ENCODE data around the gene GMFB. TPM values are rescaled to one million over a fixed set of nuclear protein-coding genes. Genes with fewer than 3 reads are reported as not detected.
"Not testable (repeated sequence)": the region's sequence is repeated elsewhere in the genome, so short reads cannot be mapped to it uniquely, and the experiment has no call there.

GMFB gene
- total and polyA plus RNA-seq, 7 experiments from 2014 or later = 10.6 to 39.9 (median 34.1) TPM

- Histone ChIP-seq H3K27me3 (ENCODE audit: control insufficient read depth in 2 of 2, insufficient read depth in 2 of 2, low read length in 2 of 2) (no peaks in the 10 kb centered on the region), H3K36me3 (ENCODE audit: control insufficient read depth in 2 of 3, insufficient read depth in 3 of 3, low read length in 3 of 3) (no peaks in the 10 kb centered on the region), H3K27ac (ENCODE audit: low read depth, low read length) (peak overlapping the region; percentile 80), H3K9me3 (ENCODE audit: control insufficient read depth in 2 of 3, low read length in 3 of 3) (no peaks in the 10 kb centered on the region), H3K4me1 (ENCODE audit: control insufficient read depth in 2 of 2, insufficient read depth in 2 of 2, low read length in 2 of 2) (peaks cover 16 to 23% of the 10 kb centered on the region in 2 donors), H3K4me3 (ENCODE audit: low read length) (peak overlapping the region; percentile 73)
- H3K27me3 Mint-ChIP-seq = no peaks in the 10 kb centered on the region
- H3K27ac Mint-ChIP-seq = peak overlapping the region; percentile 74 to 95 (median 86)
- ATAC-seq = no peak
- intact Hi-C loops (cut with micrococcal nuclease) = loop anchor here (2.0 to 5.0 kb wide), 7 partner anchors 73 to 1679 kb away; partner anchors contain the start of genes DDHD1 (in 1 of the 2), KTN1 (in 1 of the 2), PELI2 (in 1 of the 2) and SAMD4A (in 1 of the 2)
- peaks cover 0 to 14% (median 7%) of the 10 kb centered on the region in 5 donors for H3K36me3 Mint-ChIP-seq
- POLR2A ChIA-PET = interaction anchor here (1.2 kb wide), 1 partner anchor 10 kb away, joined by 3 read pairs; no protein-coding TSS in a partner anchor
- no peak for DNase-seq
- peaks cover 28 to 65% (median 60%) of the 10 kb centered on the region in 7 donors for H3K4me1 Mint-ChIP-seq
- peaks cover 0 to 6% (median 0%) of the 10 kb centered on the region in 11 donors for H3K9me3 Mint-ChIP-seq
- H3K4me3 Mint-ChIP-seq = peak overlapping the region; percentile 82 to 97 (median 92)
- CTCF ChIA-PET = no interaction called here
Observed at GRCh38 chr14:54440037-54440436, 48.7 kb downstream of the GMFB start.

GRCh38 chr14:54438703-54439102, 50.1 kb downstream of the GMFB start:
- ATAC-seq (no peak), DNase-seq (no peak)
- intact Hi-C loops (cut with micrococcal nuclease) = no loop called here
- Mint-ChIP-seq H3K27me3 (no peaks in the 10 kb centered on the region), H3K27ac (no peak overlapping the region), H3K9me3 (peaks cover 0 to 5% (median 0%) of the 10 kb centered on the region in 11 donors), H3K4me1 (peaks cover 38 to 77% (median 74%) of the 10 kb centered on the region in 7 donors), H3K36me3 (peaks cover 0 to 18% (median 7%) of the 10 kb centered on the region in 5 donors), H3K4me3 (peak overlapping the region in 4 of 10 donors; percentile 17 to 97 (median 84))
- Histone ChIP-seq H3K4me1 (ENCODE audit: control insufficient read depth in 2 of 2, insufficient read depth in 2 of 2, low read length in 2 of 2) (peaks cover 16 to 23% of the 10 kb centered on the region in 2 donors), H3K36me3 (ENCODE audit: control insufficient read depth in 2 of 3, insufficient read depth in 3 of 3, low read length in 3 of 3) (no peaks in the 10 kb centered on the region), H3K27ac (ENCODE audit: low read depth, low read length) (no peak overlapping the region), H3K4me3 (ENCODE audit: low read length) (no peak overlapping the region), H3K27me3 (ENCODE audit: control insufficient read depth in 2 of 2, insufficient read depth in 2 of 2, low read length in 2 of 2) (no peaks in the 10 kb centered on the region), H3K9me3 (ENCODE audit: control insufficient read depth in 2 of 3, low read length in 3 of 3) (no peaks in the 10 kb centered on the region)
- POLR2A ChIA-PET = no interaction called here
- CTCF ChIA-PET = no interaction called here

- H3K27me3 ChIP-seq (ENCODE audit: control insufficient read depth in 2 of 2, insufficient read depth in 2 of 2, low read length in 2 of 2); H3K27ac ChIP-seq (ENCODE audit: low read depth, low read length); H3K27me3 Mint-ChIP-seq; H3K36me3 ChIP-seq (ENCODE audit: control insufficient read depth in 2 of 3, insufficient read depth in 3 of 3, low read length in 3 of 3); H3K27ac Mint-ChIP-seq; ATAC-seq; intact Hi-C loops (cut with micrococcal nuclease); H3K9me3 ChIP-seq (ENCODE audit: control insufficient read depth in 2 of 3, low read length in 3 of 3); POLR2A ChIA-PET; H3K9me3 Mint-ChIP-seq; H3K4me3 ChIP-seq (ENCODE audit: low read length); DNase-seq; H3K4me3 Mint-ChIP-seq: not testable (repeated sequence)
- H3K36me3 Mint-ChIP-seq = peaks cover 0 to 18% (median 7%) of the 10 kb centered on the region in 5 donors
- H3K4me1 Mint-ChIP-seq = peaks cover 42 to 85% (median 81%) of the 10 kb centered on the region in 7 donors
- H3K4me1 ChIP-seq (ENCODE audit: control insufficient read depth in 2 of 2, insufficient read depth in 2 of 2, low read length in 2 of 2) = peaks cover 16 to 23% of the 10 kb centered on the region in 2 donors
- CTCF ChIA-PET = interaction anchor here (0.6 kb wide), 1 partner anchor 450 kb away, joined by 4 read pairs; no protein-coding TSS in a partner anchor
Observed at GRCh38 chr14:54437954-54438353, 50.8 kb downstream of the GMFB start.

- POLR2A ChIA-PET = no interaction called here
- DNase-seq (no peak), ATAC-seq (peak; percentile 38)
- Mint-ChIP-seq H3K27me3 (no peaks in the 10 kb centered on the region), H3K9me3 (no peaks in the 10 kb centered on the region), H3K4me3 (peak overlapping the region in 4 of 10 donors; percentile 4 to 57 (median 28)), H3K27ac (peak overlapping the region in 4 of 9 donors; percentile 1 to 60 (median 34)), H3K4me1 (peaks cover 37 to 79% (median 78%) of the 10 kb centered on the region in 7 donors), H3K36me3 (peaks cover 0 to 32% (median 7%) of the 10 kb centered on the region in 5 donors)
- Histone ChIP-seq H3K9me3 (ENCODE audit: control insufficient read depth in 2 of 3, low read length in 3 of 3) (no peaks in the 10 kb centered on the region), H3K27me3 (ENCODE audit: control insufficient read depth in 2 of 2, insufficient read depth in 2 of 2, low read length in 2 of 2) (no peaks in the 10 kb centered on the region), H3K27ac (ENCODE audit: low read depth, low read length) (no peak overlapping the region), H3K4me3 (ENCODE audit: low read length) (no peak overlapping the region), H3K36me3 (ENCODE audit: control insufficient read depth in 2 of 3, insufficient read depth in 3 of 3, low read length in 3 of 3) (peaks cover 0 to 8% (median 0%) of the 10 kb centered on the region in 3 experiments), H3K4me1 (ENCODE audit: control insufficient read depth in 2 of 2, insufficient read depth in 2 of 2, low read length in 2 of 2) (peaks cover 15 to 16% of the 10 kb centered on the region in 2 donors)
- intact Hi-C loops (cut with micrococcal nuclease) = loop anchor here in 1 of 2 donors (1.0 kb wide), 1 partner anchor 39 kb away; no protein-coding TSS in a partner anchor
- CTCF ChIA-PET = no interaction called here
Observed at GRCh38 chr14:54435500-54435981, 53.2 kb downstream of the GMFB start.

- intact Hi-C loops (cut with micrococcal nuclease) = no loop called here
- H3K4me1 ChIP-seq (ENCODE audit: control insufficient read depth in 2 of 2, insufficient read depth in 2 of 2, low read length in 2 of 2) = no peaks in the 10 kb centered on the region
- ATAC-seq (no peak), DNase-seq (no peak)
- peaks cover 4 to 52% (median 4%) of the 10 kb centered on the region in 3 experiments for H3K36me3 ChIP-seq (ENCODE audit: control insufficient read depth in 2 of 3, insufficient read depth in 3 of 3, low read length in 3 of 3)
- H3K9me3 Mint-ChIP-seq = no peaks in the 10 kb centered on the region
- H3K36me3 Mint-ChIP-seq = peaks cover 0 to 61% (median 11%) of the 10 kb centered on the region in 5 donors
- H3K27ac ChIP-seq (ENCODE audit: low read depth, low read length) = no peak overlapping the region
- no peaks in the 10 kb centered on the region for H3K27me3 ChIP-seq (ENCODE audit: control insufficient read depth in 2 of 2, insufficient read depth in 2 of 2, low read length in 2 of 2)
- no peak overlapping the region for H3K4me3 Mint-ChIP-seq
- H3K4me3 ChIP-seq (ENCODE audit: low read length) = no peak overlapping the region
- H3K4me1 Mint-ChIP-seq = peaks cover 3 to 15% (median 13%) of the 10 kb centered on the region in 7 donors
- no peak overlapping the region for H3K27ac Mint-ChIP-seq
- POLR2A ChIA-PET = no interaction called here
- H3K27me3 Mint-ChIP-seq = no peaks in the 10 kb centered on the region
- CTCF ChIA-PET = no interaction called here
- no peaks in the 10 kb centered on the region for H3K9me3 ChIP-seq (ENCODE audit: control insufficient read depth in 2 of 3, low read length in 3 of 3)
Observed at GRCh38 chr14:54428527-54428926, 60.3 kb downstream of the GMFB start.

DNA sequence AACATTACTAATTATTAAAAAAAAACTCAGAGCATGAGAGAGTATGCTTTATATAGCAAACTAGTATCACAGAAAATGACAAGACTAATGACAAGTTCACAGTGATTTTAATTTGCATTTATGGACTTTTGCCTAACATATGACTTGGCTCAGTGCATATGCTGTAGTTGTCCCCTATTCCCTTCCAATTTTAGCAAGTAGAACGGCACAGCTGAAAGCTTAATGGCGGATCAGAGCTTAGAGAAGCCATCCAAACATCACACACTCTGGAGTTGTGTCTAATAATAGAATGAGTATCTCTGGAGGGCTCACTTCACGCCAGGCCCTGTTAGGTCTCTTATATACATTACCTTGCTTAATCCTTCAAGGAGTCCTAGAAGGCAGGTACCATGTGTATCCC, 60.9 kb downstream of the GMFB start:
- no peak overlapping the region for H3K4me3 ChIP-seq (ENCODE audit: low read length)
- H3K9me3 ChIP-seq (ENCODE audit: control insufficient read depth in 2 of 3, low read length in 3 of 3) = no peaks in the 10 kb centered on the region
- intact Hi-C loops (cut with micrococcal nuclease) = no loop called here
- ATAC-seq = no peak
- peaks cover 4 to 52% (median 4%) of the 10 kb centered on the region in 3 experiments for H3K36me3 ChIP-seq (ENCODE audit: control insufficient read depth in 2 of 3, insufficient read depth in 3 of 3, low read length in 3 of 3)
- H3K4me1 Mint-ChIP-seq = peaks cover 0 to 9% (median 7%) of the 10 kb centered on the region in 7 donors
- no peaks in the 10 kb centered on the region for H3K27me3 Mint-ChIP-seq
- no peaks in the 10 kb centered on the region for H3K27me3 ChIP-seq (ENCODE audit: control insufficient read depth in 2 of 2, insufficient read depth in 2 of 2, low read length in 2 of 2)
- ChIA-PET POLR2A (no interaction called here), CTCF (no interaction called here)
- no peak overlapping the region for H3K27ac Mint-ChIP-seq
- no peak overlapping the region for H3K4me3 Mint-ChIP-seq
- peaks cover 0 to 56% (median 11%) of the 10 kb centered on the region in 5 donors for H3K36me3 Mint-ChIP-seq
- no peaks in the 10 kb centered on the region for H3K9me3 Mint-ChIP-seq
- no peak for DNase-seq
- H3K27ac ChIP-seq (ENCODE audit: low read depth, low read length) = no peak overlapping the region
- no peaks in the 10 kb centered on the region for H3K4me1 ChIP-seq (ENCODE audit: control insufficient read depth in 2 of 2, insufficient read depth in 2 of 2, low read length in 2 of 2)

All from naive thymus-derived CD4-positive, alpha-beta T cell (primary cell).